SKM-1 treated with dmso at 0.1 percent for 144 hours (cell line): ENCODE data around the gene TNNT2.

Source experiments
- DNase-seq: peaks from one replicate; lab custom pipeline; 2025; ENCODE audit not compliant: unreplicated experiment; lab: John Stamatoyannopoulos, UW

TNNT2 gene

GRCh38 chr1:201336711-201337450 is 40.6 kb downstream of the TNNT2 start:
- no peak for DNase-seq

GRCh38 chr1:201335901-201336300 is 41.6 kb downstream of the TNNT2 start:
- DNase-seq: no peak

GRCh38 chr1:201335174-201335870 is 42.2 kb downstream of the TNNT2 start:
- DNase-seq: no peak

GRCh38 chr1:201334325-201335173 is 42.9 kb downstream of the TNNT2 start:
- DNase-seq: no peak

GRCh38 chr1:201332616-201333335 is 44.7 kb downstream of the TNNT2 start:
- DNase-seq: no peak

- DNase-seq: no peak
Measured at GRCh38 chr1:201332021-201332420, 45.5 kb downstream of the TNNT2 start.

- DNase-seq: no peak
Measured at GRCh38 chr1:201331166-201331565, 46.3 kb downstream of the TNNT2 start.

- no peak for DNase-seq
Measured at GRCh38 chr1:201330541-201330940, 46.9 kb downstream of the TNNT2 start.

GRCh38 chr1:201329801-201330200 is 47.7 kb downstream of the TNNT2 start:
- DNase-seq: no peak

- no peak for DNase-seq
Measured at GRCh38 chr1:201329286-201329685, 48.2 kb downstream of the TNNT2 start.

GRCh38 chr1:201328576-201328975 is 48.9 kb downstream of the TNNT2 start:
- no peak for DNase-seq

- no peak for DNase-seq
Measured at GRCh38 chr1:201327687-201328240, 49.7 kb downstream of the TNNT2 start.

- DNase-seq: no peak
Measured at GRCh38 chr1:201326710-201327109, 50.8 kb downstream of the TNNT2 start.

- no peak for DNase-seq
Measured at GRCh38 chr1:201325678-201326060, 51.8 kb downstream of the TNNT2 start.

- DNase-seq: no peak
Measured at GRCh38 chr1:201324821-201325677, 52.4 kb downstream of the TNNT2 start.

- DNase-seq: no peak
Measured at GRCh38 chr1:201324306-201324705, 53.2 kb downstream of the TNNT2 start.

- no peak for DNase-seq
Measured at GRCh38 chr1:201322653-201323510, 54.6 kb downstream of the TNNT2 start.

GRCh38 chr1:201321826-201322390 is 55.6 kb downstream of the TNNT2 start:
- no peak for DNase-seq
